H1 (cell line): Measurements from ENCODE around the gene MACROD1. TPM values are rescaled to one million over a fixed set of nuclear protein-coding genes. Genes with fewer than 3 reads are reported as not detected.

Experiments
- PHF8 ChIP-seq: fragments of 200-600 bp; sonication (generic); conservative IDR thresholded peaks from 2 replicates; pipeline ENCODE4 v1.7.1; 2012; ENCODE audit warnings: low read depth, mild to moderate bottlenecking, inconsistent platforms, low read length, moderate library complexity
- POLR2AphosphoS5 ChIP-seq: IDR thresholded peaks from 2 replicates; pipeline ENCODE4 v1.6.1; 2011; ENCODE audit warnings: low read depth, low read length
- SP1 ChIP-seq: IDR thresholded peaks from 2 replicates; pipeline ENCODE4 v1.6.1; 2011; ENCODE audit warnings: low read depth, low read length
- polyA plus RNA-seq, 7 experiments: library from polyadenylated mRNA; depleted of rRNA in 3 of 7; stranded (reverse) in 5 of 7; unstranded in 2 of 7; fragments of >200 nt in 5 of 7; fragments of 200-250 nt in 2 of 7; gene quantifications; 1 replicate in 5 of 7; 2 replicates in 1 of 7; 4 replicates in 1 of 7; pipeline versions ENCODE4 v1.2.1 to v1.2.3, GENCODE V29; 2011 to 2013; ENCODE audit warnings: missing spikeins in 2 of 7, mixed read lengths in 2 of 7
- total RNA-seq: library from RNA; stranded (reverse); fragmentation: NEBNext Ultra II Directional; extraction: Animal tissue kit (Norgen Biotek cat#: 25700); gene quantifications from 2 replicates; pipeline ENCODE4 v1.2.1, GENCODE V29; 2021

The MACROD1 gene
- total and polyA plus RNA-seq, 2 of the 8 experiments (the other 6 are each of a cell fraction or from before 2014, with no cell fraction given) = 19.5 to 34.1 TPM

GRCh38 chr11:64208796-64209562 lies 43.1 kb upstream of the MACROD1 start (continued):
- TF ChIP-seq POLR2AphosphoS5 (no peak), SP1 (no peak), PHF8 (no peak)
